ENCODE measurements around the gene ZNF221. TPM values are rescaled to one million over a fixed set of nuclear protein-coding genes. Genes with fewer than 3 reads are reported as not detected.
"Not testable (repeated sequence)": the region's sequence is repeated elsewhere in the genome, so short reads cannot be mapped to it uniquely, and the experiment has no call there.

ZNF221 gene
- 1 to 10 TPM in 10 of 12 donors, not detected in 2; 2.3 to 4.7 (median 3.7) TPM for polyA plus RNA-seq (ENCODE audit: insufficient read length in 12 of 12)
- long read RNA-seq, donor 1, partial matches to known transcripts: 0 of 2 reads
- long read RNA-seq, donor 1, other reads (novel, unspliced or antisense): 0 of 2 reads
- long read RNA-seq, donor 2: 0 reads
- long read RNA-seq, donor 3, partial matches to known transcripts: 0 of 2 reads
- long read RNA-seq, donor 3, other reads (novel, unspliced or antisense): 0 of 2 reads
- long read RNA-seq, donor 4: 0 reads
- long read RNA-seq, donor 5, partial matches to known transcripts: 0 of 2 reads
- long read RNA-seq, donor 5, other reads (novel, unspliced or antisense): 0 of 2 reads
- long read RNA-seq, donor 6: 0 reads
- long read RNA-seq, donor 7: 0 reads
- long read RNA-seq, donor 8, partial matches to known transcripts: 0 of 3 reads
- long read RNA-seq, donor 8, other reads (novel, unspliced or antisense): 0 of 3 reads
- long read RNA-seq, donor 9, partial matches to known transcripts: 0 of 1 reads
- long read RNA-seq, donor 9, other reads (novel, unspliced or antisense): 0 of 1 reads
- long read RNA-seq, donor 10, partial matches to known transcripts: 0 of 1 reads
- long read RNA-seq, donor 10, other reads (novel, unspliced or antisense): 0 of 1 reads
- long read RNA-seq, donor 11, partial matches to known transcripts: 0 of 1 reads
- long read RNA-seq, donor 11, other reads (novel, unspliced or antisense): 0 of 1 reads

- peak; percentile 93 for DNase-seq
These were observed at the start of gene ZNF221 for GRCh38 chr19:43950834-43951645. Gene ZNF221, plus strand, starts transcription at chr19:43951228. Its CDS starts 11,499 bp downstream, at chr19:43962727.

DNA sequence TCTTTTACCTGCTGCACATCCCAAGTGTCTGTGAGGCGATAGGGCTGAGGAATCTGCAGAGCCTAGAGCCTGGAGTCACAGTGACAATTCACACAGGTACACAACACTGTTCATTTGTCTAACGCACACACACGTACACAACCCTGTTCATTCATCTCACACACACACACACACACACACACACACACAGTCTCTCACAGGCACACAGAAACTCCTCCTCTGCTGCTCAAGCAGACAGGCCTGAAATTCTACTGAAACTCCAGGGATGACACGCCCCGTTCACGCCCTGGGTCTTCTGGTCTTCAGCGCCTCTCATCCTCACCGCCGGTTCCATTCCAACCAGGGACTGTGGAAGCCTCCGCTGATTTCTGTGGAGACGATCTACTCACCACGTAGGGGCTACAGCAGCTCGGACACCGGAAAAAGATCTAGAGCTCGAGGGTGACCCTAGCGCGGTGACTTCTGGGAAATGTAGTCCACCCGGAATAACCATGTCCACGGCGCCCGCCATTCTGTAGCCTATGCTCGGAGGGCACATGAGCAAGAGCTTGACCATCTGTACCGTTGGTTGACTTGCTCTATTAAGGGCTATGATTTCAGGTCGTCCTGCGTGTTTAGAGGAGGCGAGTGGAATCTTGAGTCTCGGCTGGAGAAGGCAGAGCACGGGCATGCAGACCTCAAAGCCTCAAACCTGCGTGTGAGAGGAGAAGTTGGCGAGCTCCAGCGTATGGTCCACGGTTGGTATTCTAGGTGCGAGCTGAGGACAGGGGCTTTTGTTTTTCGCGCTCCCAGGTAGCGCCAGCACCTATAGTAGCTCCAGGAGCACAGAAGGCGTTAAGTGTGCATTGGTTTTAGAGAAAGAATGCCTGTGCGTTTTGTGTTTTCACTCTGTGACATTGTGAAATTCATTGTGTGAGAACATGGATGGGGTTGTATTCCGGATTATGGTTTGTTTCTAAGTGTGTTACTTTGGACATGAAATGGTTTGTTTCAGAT, 49.3 kb upstream of the ZNF221 start:
- DNase-seq: peak; percentile 84

DNA sequence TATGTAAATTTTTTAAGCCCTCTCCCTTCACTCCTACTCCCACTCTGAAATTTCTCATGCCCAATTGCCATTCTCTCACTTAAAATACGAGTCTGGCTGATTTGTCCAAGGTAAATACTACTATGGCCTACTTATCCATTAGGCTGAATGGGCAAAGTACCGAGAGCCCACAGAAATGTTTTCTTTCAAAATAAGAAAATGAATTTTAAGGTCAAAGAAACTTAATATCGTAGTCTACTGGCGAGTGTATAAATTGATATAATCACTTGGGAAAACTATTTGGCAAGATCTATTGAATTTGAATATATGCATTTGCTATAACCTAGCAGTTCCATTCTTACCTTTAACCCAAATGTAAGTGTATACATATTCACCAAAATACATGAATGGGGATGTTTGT, 48.6 kb upstream of the ZNF221 start:
- no peak for DNase-seq

DNA sequence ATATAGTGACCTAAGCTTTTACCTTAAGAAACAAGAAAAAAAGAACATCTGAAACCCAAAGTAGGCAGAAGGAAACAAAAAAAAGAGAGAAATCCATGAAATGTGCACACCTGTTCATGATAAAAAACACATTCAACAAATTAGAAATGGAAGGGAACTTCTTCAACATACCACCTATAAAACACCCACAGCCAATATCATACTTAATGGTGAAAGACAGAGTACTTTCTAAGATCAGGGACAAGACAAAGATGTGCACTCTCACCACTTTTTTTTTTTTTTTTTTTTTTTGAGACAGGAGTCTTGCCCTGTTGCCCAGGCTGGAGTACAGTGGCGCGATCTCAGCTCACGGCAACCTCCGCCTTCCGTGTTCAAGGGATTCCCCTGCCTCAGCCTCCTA, 45.1 kb upstream of the ZNF221 start:
- no peak for DNase-seq

- no peak for DNase-seq
These were observed 44.3 kb upstream of the ZNF221 start for GRCh38 chr19:43906774-43907173.

DNA sequence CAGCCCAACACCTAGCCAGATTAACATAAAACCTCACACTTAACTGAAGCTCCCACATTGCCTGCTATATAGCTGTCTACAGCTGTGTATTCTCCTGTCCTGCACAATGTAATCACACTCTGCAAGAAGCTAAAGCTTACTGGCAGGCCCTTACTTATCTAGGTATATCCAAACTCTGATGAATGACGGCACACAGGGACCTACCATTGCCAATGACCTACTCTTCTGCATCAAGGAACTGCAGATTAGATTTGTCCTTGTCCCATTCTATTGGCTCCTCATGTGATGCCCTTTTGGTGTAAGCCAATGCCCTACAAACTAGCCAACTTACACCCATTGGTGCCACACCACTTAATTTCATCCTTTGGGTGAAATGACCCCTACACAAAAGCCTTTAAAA, 42.4 kb upstream of the ZNF221 start:
- DNase-seq: no peak

GRCh38 chr19:43910884-43911283, 40.1 kb upstream of the ZNF221 start:
- DNase-seq: no peak

DNA sequence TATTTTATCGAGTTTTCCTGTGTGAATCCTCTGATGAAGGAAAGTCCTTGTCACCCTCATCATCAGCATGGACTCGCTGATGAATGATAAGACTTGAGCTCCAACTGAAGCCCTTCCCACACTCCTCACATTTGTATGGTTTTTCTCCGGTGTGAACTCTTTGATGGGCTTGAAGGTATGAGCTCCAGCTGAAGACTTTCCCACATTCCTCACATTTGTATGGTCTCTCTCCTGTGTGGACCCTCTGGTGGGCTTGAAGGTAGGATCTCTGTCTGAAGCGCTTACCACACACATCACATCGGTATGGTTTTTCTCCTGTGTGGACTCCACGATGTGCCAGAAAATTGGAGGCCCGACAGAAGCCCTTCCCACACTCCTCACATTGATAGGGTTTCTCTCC, 37.6 kb upstream of the ZNF221 start:
- no peak for DNase-seq

- DNase-seq: no peak
These were observed 37.0 kb upstream of the ZNF221 start for GRCh38 chr19:43914051-43914450.

DNA sequence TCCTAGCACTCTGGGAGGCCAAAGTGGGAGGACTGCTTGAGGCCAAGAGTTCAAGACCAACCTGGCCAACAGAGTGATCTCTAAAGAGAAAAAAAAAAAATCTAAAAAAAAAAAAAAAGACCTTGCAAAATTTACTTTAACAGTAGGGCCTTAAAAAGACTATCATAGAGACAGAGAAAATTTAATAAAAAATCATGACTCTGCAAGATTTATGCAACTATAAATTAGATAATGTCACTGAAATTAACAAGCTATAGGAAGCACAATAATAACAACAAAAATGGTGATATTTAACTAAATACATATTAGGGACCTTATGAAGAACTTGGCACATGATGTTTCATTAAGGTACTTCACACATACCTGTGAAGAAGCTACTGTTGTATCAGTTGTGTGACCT, 27.2 kb upstream of the ZNF221 start:
- DNase-seq: no peak

- no peak for DNase-seq
These were observed 22.2 kb upstream of the ZNF221 start for GRCh38 chr19:43928820-43929219.

DNA sequence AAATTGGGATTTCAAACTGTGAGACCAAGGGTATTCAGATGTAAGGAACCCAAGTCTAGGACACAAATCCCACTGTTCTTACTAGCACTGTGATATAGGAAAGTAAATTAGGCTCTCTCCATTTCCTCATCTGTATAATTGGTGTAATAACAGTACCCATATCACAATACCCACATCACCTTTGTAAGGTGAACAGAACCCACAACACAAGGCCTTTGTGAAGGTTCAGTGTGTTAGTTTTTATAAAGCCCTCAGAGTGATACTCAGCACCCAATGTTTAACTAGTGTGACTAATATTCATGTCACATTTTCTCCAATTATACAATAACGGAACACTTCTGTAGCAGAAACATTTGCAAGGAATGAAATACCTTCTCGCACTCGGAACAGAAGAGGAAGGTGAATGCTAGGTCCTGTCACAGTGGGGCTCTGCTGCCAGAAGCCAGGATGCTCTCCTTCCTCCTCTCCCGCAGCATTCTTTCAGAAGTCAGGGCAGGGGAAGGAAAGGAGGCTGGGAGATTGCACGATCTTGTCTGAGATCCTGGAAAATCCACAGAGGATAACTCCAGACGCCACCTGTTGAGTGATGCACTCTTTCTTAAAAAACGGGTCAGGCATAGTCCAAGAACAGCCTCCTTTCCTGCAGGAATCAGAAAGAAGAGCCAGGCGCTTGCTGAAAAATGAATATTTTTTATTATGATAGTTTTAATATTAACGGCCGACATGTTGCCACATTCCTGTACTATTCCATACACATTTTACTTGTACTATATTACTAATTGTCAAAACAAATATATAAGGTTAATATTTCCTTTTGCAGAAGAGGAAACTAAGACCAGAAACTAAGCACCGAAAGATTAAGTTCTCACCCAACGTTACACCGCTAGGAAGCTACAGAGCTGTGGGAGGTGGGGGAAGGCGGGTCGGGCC, 16.7 kb upstream of the ZNF221 start:
- peak; percentile 7 for DNase-seq

GRCh38 chr19:43934985-43935708, 15.9 kb upstream of the ZNF221 start, which contains the start of gene ZNF45:
Gene ZNF45, minus strand, starts transcription at chr19:43935282. Its CDS starts 13,097 bp downstream, at chr19:43922185.
- peak; percentile 96 for DNase-seq

- no peak for DNase-seq
These were observed 14.8 kb upstream of the ZNF221 start for GRCh38 chr19:43936188-43936587.

DNA sequence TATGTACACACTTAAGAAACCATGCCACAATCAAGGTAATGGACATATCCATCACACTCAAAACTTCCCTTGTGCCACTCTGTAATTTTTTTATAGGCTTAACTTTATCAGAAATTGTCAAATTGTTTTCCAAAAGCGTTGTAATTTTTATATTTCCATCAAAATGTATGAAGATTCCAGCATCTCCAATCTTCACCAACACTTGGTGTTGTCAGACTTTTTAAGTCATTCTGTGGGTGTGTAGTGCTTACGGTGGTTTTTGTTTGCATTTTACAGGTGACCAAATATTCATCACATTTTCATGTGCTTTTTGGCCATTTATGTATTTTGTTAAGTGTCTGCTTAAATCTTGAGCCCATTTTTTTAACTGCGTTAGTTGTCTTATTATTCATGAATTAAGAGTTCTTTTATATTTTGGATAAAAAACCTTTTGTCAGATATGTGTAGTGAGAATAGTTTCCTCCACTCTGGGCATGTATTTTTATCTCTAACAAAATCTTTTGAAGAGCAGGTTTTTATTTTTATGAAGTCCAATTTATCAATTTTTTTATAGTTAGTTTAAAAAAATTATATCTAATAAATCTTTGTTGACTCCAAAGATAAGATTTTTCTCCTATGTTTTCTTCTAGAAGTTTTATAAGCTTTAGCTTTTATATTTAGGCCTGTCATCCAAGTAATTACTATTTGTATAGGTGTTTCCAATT, 11.3 kb upstream of the ZNF221 start:
- DNase-seq: no peak

- no peak for DNase-seq
These were observed 10.3 kb upstream of the ZNF221 start for GRCh38 chr19:43940719-43941118.

DNA sequence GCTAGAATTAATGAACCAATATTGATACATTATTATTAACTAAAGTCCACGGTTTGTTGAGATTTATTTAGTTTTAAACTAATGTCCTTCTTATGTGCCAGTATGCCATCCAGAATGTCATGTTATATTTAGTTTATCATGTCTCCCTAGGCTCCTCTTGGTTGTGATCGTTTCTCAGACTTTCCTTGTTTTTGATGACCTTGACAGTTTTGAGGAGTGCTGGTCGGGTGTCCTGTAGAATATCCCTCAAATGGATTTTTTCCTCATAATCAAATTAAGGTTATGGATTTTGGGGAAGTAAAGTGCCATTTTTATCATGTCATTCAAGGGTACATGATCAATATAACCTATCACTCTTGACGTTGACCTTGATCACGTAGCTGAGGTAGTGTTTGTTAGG, 9.8 kb upstream of the ZNF221 start:
- no peak for DNase-seq

- DNase-seq: not testable (repeated sequence)
These were observed 3.6 kb upstream of the ZNF221 start for GRCh38 chr19:43947412-43947811.

Data from muscle of arm (tissue), 14 donors.